SK-N-SH (cell line): ENCODE results near the gene MRPL17. TPM values are rescaled to one million over a fixed set of nuclear protein-coding genes. Genes with fewer than 3 reads are reported as not detected.

Experiments
- CTCF ChIA-PET: fragments of 300-600, 350-600 bp; formaldehyde crosslinking; extraction: SDS; loops from one replicate; lab custom pipeline; 2021; lab: Yijun Ruan, JAX
- POLR2A ChIA-PET: fragments of 350-600 bp; sonication (Branson Sonifier 250); formaldehyde crosslinking; extraction: SDS; loops from one replicate; lab custom pipeline; 2020; ENCODE audit warnings: antibody characterized with exemption, inconsistent platforms; lab: Yijun Ruan, JAX
- DNase-seq: peaks from one replicate; pipeline ENCODE4 v3.0.0; 2012
- H2AFZ ChIP-seq: fragments of 200-600 bp; sonication (generic); 2 replicates; pipeline ENCODE4 v1.8.1; 2016; ENCODE audit warnings: antibody characterized with exemption, mild to moderate bottlenecking, low read depth
- H3F3A ChIP-seq: fragments of 200-600 bp; sonication (generic); replicated peaks from 2 replicates; pipeline ENCODE3; 2016; ENCODE audit warnings: antibody characterized with exemption, mild to moderate bottlenecking; ENCODE audit not compliant: insufficient read depth
- H3K27ac ChIP-seq, 2 experiments: fragments of 200-500 bp in 1 of 2; fragments of 200-600 bp in 1 of 2; sonication (Bioruptor generic) in 1 of 2; sonication (generic), shearing (Covaris generic) in 1 of 2; 2 replicates each; pipeline versions ENCODE4 v1.5.1 to v1.6.1; 2014 to 2016; ENCODE audit warnings: low read depth in 2 of 2, inconsistent platforms in 1 of 2, low read length in 1 of 2, mild to moderate bottlenecking in 1 of 2, mixed read lengths in 1 of 2
- H3K27me3 ChIP-seq: fragments of 200-600 bp; sonication (generic), shearing (Covaris generic); 2 replicates; pipeline ENCODE4 v1.6.1; 2016; ENCODE audit warnings: mixed run types; ENCODE audit not compliant: insufficient read depth
- H3K36me3 ChIP-seq, 2 experiments: fragments of 200-500 bp in 1 of 2; fragments of 200-600 bp in 1 of 2; sonication (Bioruptor generic) in 1 of 2; sonication (generic) in 1 of 2; replicated peaks in 1 of 2; 2 replicates each; pipeline versions ENCODE3 to v1.5.1; 2014 to 2016; ENCODE audit warnings: low read length in 1 of 2, mild to moderate bottlenecking in 1 of 2; ENCODE audit not compliant: insufficient read depth in 2 of 2, control insufficient read depth in 1 of 2
- H3K4me1 ChIP-seq, 2 experiments: fragments of 200-500 bp in 1 of 2; fragments of 200-600 bp in 1 of 2; sonication (Bioruptor generic) in 1 of 2; sonication (generic), shearing (Covaris generic) in 1 of 2; 2 replicates each; pipeline versions ENCODE4 v1.5.1 to v1.6.1; 2014 to 2016; ENCODE audit warnings: low read depth in 1 of 2, low read length in 1 of 2, mixed run types in 1 of 2; ENCODE audit not compliant: insufficient read depth in 2 of 2, control insufficient read depth in 1 of 2
- H3K4me2 ChIP-seq: fragments of 200-600 bp; sonication (generic), shearing (Covaris generic); 2 replicates; pipeline ENCODE4 v1.6.1; 2017; ENCODE audit warnings: mixed run types
- H3K4me3 ChIP-seq, 2 experiments: fragments of 200-500 bp in 1 of 2; fragments of 200-600 bp in 1 of 2; sonication (Bioruptor generic) in 1 of 2; sonication (generic), shearing (Covaris generic) in 1 of 2; 2 replicates each; pipeline versions ENCODE4 v1.5.1 to v1.8.1; 2014 to 2016; ENCODE audit warnings: low read depth in 2 of 2, inconsistent platforms in 1 of 2, low read length in 1 of 2, mild to moderate bottlenecking in 1 of 2, mixed read lengths in 1 of 2, moderate library complexity in 1 of 2
- H3K79me2 ChIP-seq: fragments of 200-600 bp; sonication (generic); 2 replicates; pipeline ENCODE4 v1.8.1; 2017; ENCODE audit warnings: mild to moderate bottlenecking; ENCODE audit not compliant: insufficient read depth
- H3K9ac ChIP-seq: fragments of 200-600 bp; sonication (generic); 2 replicates; pipeline ENCODE4 v1.6.1; 2017; ENCODE audit warnings: mixed run types
- H3K9me2 ChIP-seq: fragments of 200-600 bp; sonication (generic); 2 replicates; pipeline ENCODE4 v1.6.1; 2017; ENCODE audit warnings: mixed run types
- H3K9me3 ChIP-seq: fragments of 200-600 bp; sonication (generic); 2 replicates; pipeline ENCODE4 v1.6.1; 2017; ENCODE audit warnings: mixed run types, mild to moderate bottlenecking, moderate library complexity
- H4K20me1 ChIP-seq: fragments of 200-600 bp; sonication (generic); 2 replicates; pipeline ENCODE4 v1.6.1; 2017; ENCODE audit warnings: mild to moderate bottlenecking, mixed run types; ENCODE audit not compliant: insufficient read depth
- ELF1 ChIP-seq: IDR thresholded peaks from 2 replicates; pipeline ENCODE4 v1.4.0; 2012
- EP300 ChIP-seq, 2 experiments: IDR thresholded peaks; 2 replicates each; pipeline versions ENCODE4 v1.4.0 to v1.6.1; 2012; ENCODE audit warnings: borderline replicate concordance in 1 of 2, low read depth in 1 of 2, low read length in 1 of 2
- EZH2phosphoT487 ChIP-seq: fragments of 200-600 bp; sonication (generic); IDR thresholded peaks from 2 replicates; pipeline ENCODE4 v1.6.1; 2017; ENCODE audit warnings: low read depth, mixed run types, mild to moderate bottlenecking, antibody characterized with exemption, moderate library complexity, borderline replicate concordance
- FOXJ3 ChIP-seq: sonication (generic); formaldehyde crosslinking; IDR thresholded peaks from 2 replicates; pipeline ENCODE4 v1.5.1; 2020; ENCODE audit warnings: mild to moderate bottlenecking, missing genetic modification reagents
- FOXM1 ChIP-seq: IDR thresholded peaks from 2 replicates; pipeline ENCODE4 v1.4.0; 2012; ENCODE audit warnings: low read depth, mild to moderate bottlenecking
- GABPA ChIP-seq: IDR thresholded peaks from 2 replicates; pipeline ENCODE4 v1.4.0; 2012; ENCODE audit warnings: low read depth, mild to moderate bottlenecking
- GATA2 ChIP-seq: sonication (generic); formaldehyde crosslinking; IDR thresholded peaks from 2 replicates; pipeline ENCODE4 v1.5.0; 2020; ENCODE audit warnings: mild to moderate bottlenecking, missing genetic modification reagents
- IRF3 ChIP-seq: fragments of 150-350 bp; IDR thresholded peaks from 2 replicates; pipeline ENCODE4 v1.6.1; 2016; ENCODE audit warnings: mild to moderate bottlenecking, low read depth, low read length
- JUND ChIP-seq: IDR thresholded peaks from 2 replicates; pipeline ENCODE4 v1.4.0; 2012
- MXI1 ChIP-seq: IDR thresholded peaks from 2 replicates; pipeline ENCODE4 v1.6.1; 2012; ENCODE audit warnings: mild to moderate bottlenecking, low read depth, low read length, improper control_type of control experiment
- NRF1 ChIP-seq: IDR thresholded peaks from 2 replicates; pipeline ENCODE4 v1.6.1; 2012; ENCODE audit warnings: low read depth, mild to moderate bottlenecking, low read length
- RAD21 ChIP-seq: IDR thresholded peaks from 2 replicates; pipeline ENCODE4 v1.6.1; 2012; ENCODE audit warnings: mild to moderate bottlenecking, low read length
- RCOR1 ChIP-seq: fragments of 150-350 bp; IDR thresholded peaks from 2 replicates; pipeline ENCODE4 v1.6.1; 2017; ENCODE audit warnings: antibody characterized with exemption, low read length
- REST ChIP-seq: IDR thresholded peaks from 2 replicates; pipeline ENCODE4 v1.6.1; 2012; ENCODE audit warnings: mild to moderate bottlenecking, low read depth, low read length, moderate library complexity
- RFX5 ChIP-seq: IDR thresholded peaks from 2 replicates; pipeline ENCODE4 v1.6.1; 2012; ENCODE audit warnings: mild to moderate bottlenecking, improper control_type of control experiment, low read length
- RXRA ChIP-seq: IDR thresholded peaks from 2 replicates; pipeline ENCODE4 v1.4.0; 2012; ENCODE audit warnings: low read depth, mild to moderate bottlenecking, borderline replicate concordance
- SIN3A ChIP-seq: IDR thresholded peaks from 2 replicates; pipeline ENCODE4 v1.6.1; 2012; ENCODE audit warnings: low read depth, mild to moderate bottlenecking, low read length, moderate library complexity, borderline replicate concordance
- TEAD4 ChIP-seq: IDR thresholded peaks from 2 replicates; pipeline ENCODE4 v1.4.0; 2012; ENCODE audit warnings: mild to moderate bottlenecking, borderline replicate concordance; ENCODE audit not compliant: insufficient read depth
- WGBS: methylation state at CpG from one replicate; pipeline ENCODE4 v1.1.6; 2017; ENCODE audit warnings: low lambda C conversion rate; 5-methylcytosine and 5-hydroxymethylcytosine counted together
- polyA plus RNA-seq, 3 experiments: library from polyadenylated mRNA; depleted of rRNA; stranded (reverse); fragments of >200 nt; gene quantifications; 2 replicates each; pipeline ENCODE4 v1.2.3, GENCODE V29; 2012

The MRPL17 gene
- polyA plus RNA-seq, 1 of the 3 experiments (the other 2 are of a cell fraction), result 88.6 TPM

GRCh38 chr11:6646071-6646470 lies 37.1 kb downstream of the MRPL17 start:
- no peaks in the 10 kb centered on the region for H3K27me3 ChIP-seq
- no peaks in the 10 kb centered on the region for H3K36me3 ChIP-seq
- CTCF ChIA-PET, result interaction anchor here (0.6 to 2.2 kb wide), 7 partner anchors 11 to 267 kb away, joined by 3 to 10 read pairs (median 4); partner anchors contain the start of genes DCHS1, MRPL17 and TAF10
- H3K9ac ChIP-seq, result no peak overlapping the region
- H3F3A ChIP-seq, result no peaks in the 10 kb centered on the region
- peak overlapping the region in 1 of 2 experiments; percentile 98; a peak in 2 of 4 replicates for H3K27ac ChIP-seq
- 52% methylated on average over 11 of the region's 12 CpGs for WGBS
- H3K9me3 ChIP-seq, result no peaks in the 10 kb centered on the region
- H3K4me1 ChIP-seq, result peaks cover 6 to 40% of the 10 kb centered on the region in 2 experiments; a peak in 2 of 4 replicates
- H3K79me2 ChIP-seq, result no peaks in the 10 kb centered on the region
- no peak for TF ChIP-seq GATA2 (CRISPR knock-in tag)
- TF ChIP-seq RFX5, result no peak
- peak; percentile 95 for TF ChIP-seq MXI1
- H3K4me2 ChIP-seq, result peak overlapping the region; percentile 52; the same call in 1 of the 2 replicates
- no peak for DNase-seq
- POLR2A ChIA-PET, result interaction anchor here (0.6 to 2.8 kb wide), 8 partner anchors 10 to 227 kb away, joined by 3 to 29 read pairs (median 8); partner anchors contain the start of genes APBB1, DCHS1, MRPL17 and TAF10
- H2AFZ ChIP-seq, result no peak overlapping the region
- H3K4me3 ChIP-seq, result peak overlapping the region in 1 of 2 experiments; percentile 12; a peak in 1 of 4 replicates
- no peaks in the 10 kb centered on the region for H4K20me1 ChIP-seq
- no peaks in the 10 kb centered on the region for H3K9me2 ChIP-seq

- Histone ChIP-seq H3K4me2 (no peak overlapping the region), H3K27ac (no peak overlapping the region), H3F3A (no peaks in the 10 kb centered on the region), H3K9ac (no peak overlapping the region), H3K9me2 (no peaks in the 10 kb centered on the region), H3K27me3 (no peaks in the 10 kb centered on the region), H4K20me1 (no peaks in the 10 kb centered on the region), H3K4me3 (no peak overlapping the region), H2AFZ (no peak overlapping the region), H3K36me3 (no peaks in the 10 kb centered on the region), H3K79me2 (no peaks in the 10 kb centered on the region), H3K4me1 (peaks cover 6 to 44% of the 10 kb centered on the region in 2 experiments; a peak in 2 of 4 replicates), H3K9me3 (no peaks in the 10 kb centered on the region)
- CTCF ChIA-PET, result interaction anchor here (1.5 kb wide), 1 partner anchor 30 kb away, joined by 5 read pairs; no protein-coding TSS in a partner anchor
- no peak for DNase-seq
- POLR2A ChIA-PET, result no interaction called here
- TF ChIP-seq JUND, result no peak
- TF ChIP-seq EZH2phosphoT487, result no peak
- no peak for TF ChIP-seq ELF1
- TF ChIP-seq SIN3A, result no peak
- no peak for TF ChIP-seq EP300 (IDR thresholded peaks at IDR 0.05; ENCODE audit: borderline replicate concordance in 1 of 2, low read depth in 1 of 2, low read length in 1 of 2)
- no peak for TF ChIP-seq FOXM1
- no peak for TF ChIP-seq GABPA
- no peak for TF ChIP-seq FOXJ3 (CRISPR knock-in tag)
- WGBS, result 88% methylated on average over 7 of the region's 7 CpGs
Observed at GRCh38 chr11:6642957-6643356, 40.2 kb downstream of the MRPL17 start.

GRCh38 chr11:6640985-6641701 lies 42.0 kb downstream of the MRPL17 start:
- Histone ChIP-seq H3K4me2 (no peak overlapping the region), H3K79me2 (no peaks in the 10 kb centered on the region), H3K9me3 (no peaks in the 10 kb centered on the region), H3K36me3 (no peaks in the 10 kb centered on the region), H3K9me2 (no peaks in the 10 kb centered on the region), H3K9ac (no peak overlapping the region), H2AFZ (no peak overlapping the region), H4K20me1 (no peaks in the 10 kb centered on the region), H3F3A (no peaks in the 10 kb centered on the region), H3K4me1 (peaks cover 0 to 28% of the 10 kb centered on the region in 2 experiments; a peak in 1 of 4 replicates), H3K27me3 (no peaks in the 10 kb centered on the region), H3K27ac (no peak overlapping the region), H3K4me3 (no peak overlapping the region)
- WGBS, result 100% methylated on average over 6 of the region's 26 CpGs
- ChIA-PET CTCF (interaction anchor here (0.7 to 1.2 kb wide), 4 partner anchors 22 to 196 kb away, joined by 3 read pairs; partner anchors contain the start of gene TPP1), POLR2A (no interaction called here)
- DNase-seq, result no peak
- no peak for TF ChIP-seq RAD21
- no peak for TF ChIP-seq FOXJ3 (CRISPR knock-in tag)
- TF ChIP-seq TEAD4, result no peak
- no peak for TF ChIP-seq RCOR1
- no peak for TF ChIP-seq RXRA
- TF ChIP-seq REST, result no peak
- TF ChIP-seq IRF3, result no peak
- TF ChIP-seq NRF1, result no peak
